GM19452 (cell line): Measurements from ENCODE around the gene ADAM17.
"Not testable (repeated sequence)": the region's sequence is repeated elsewhere in the genome, so short reads cannot be mapped to it uniquely, and the experiment has no call there.

ENCODE experiments used
- ATAC-seq: cut with Tn5 transposase; IDR thresholded peaks from one replicate; pipeline ENCODE4 v1.9.1; 2021; ENCODE audit not compliant: unreplicated experiment

Gene ADAM17

GRCh38 chr2:9527995-9528787 is 27.4 kb downstream of the ADAM17 start:
- no peak for ATAC-seq

- no peak for ATAC-seq
These were observed 30.4 kb downstream of the ADAM17 start for GRCh38 chr2:9525266-9525665.

GRCh38 chr2:9524291-9524690 is 31.3 kb downstream of the ADAM17 start:
- no peak for ATAC-seq

- ATAC-seq: no peak
These were observed 36.4 kb downstream of the ADAM17 start for GRCh38 chr2:9519250-9519649.

- no peak for ATAC-seq
These were observed 36.9 kb downstream of the ADAM17 start for GRCh38 chr2:9518780-9519179.

- no peak for ATAC-seq
These were observed 37.5 kb downstream of the ADAM17 start for GRCh38 chr2:9518163-9518562.

GRCh38 chr2:9517118-9517782 is 38.4 kb downstream of the ADAM17 start:
- ATAC-seq: no peak

- ATAC-seq: not testable (repeated sequence)
These were observed 41.7 kb downstream of the ADAM17 start for GRCh38 chr2:9513946-9514345.

- ATAC-seq: no peak
These were observed 46.7 kb downstream of the ADAM17 start for GRCh38 chr2:9508931-9509330.

GRCh38 chr2:9498210-9498609 is 57.4 kb downstream of the ADAM17 start:
- ATAC-seq: no peak

GRCh38 chr2:9497017-9497416 is 58.6 kb downstream of the ADAM17 start:
- no peak for ATAC-seq

- no peak for ATAC-seq
These were observed 61.5 kb downstream of the ADAM17 start for GRCh38 chr2:9494081-9494480.

- ATAC-seq: no peak
These were observed 62.2 kb downstream of the ADAM17 start for GRCh38 chr2:9493478-9493877.

GRCh38 chr2:9492927-9493326 is 62.7 kb downstream of the ADAM17 start:
- ATAC-seq: no peak

GRCh38 chr2:9490789-9491188 is 64.8 kb downstream of the ADAM17 start:
- ATAC-seq: no peak

GRCh38 chr2:9488583-9489547 is 66.8 kb downstream of the ADAM17 start:
- ATAC-seq: no peak

GRCh38 chr2:9484533-9484932 is 71.1 kb downstream of the ADAM17 start:
- no peak for ATAC-seq

GRCh38 chr2:9483107-9483506 is 72.5 kb downstream of the ADAM17 start:
- no peak for ATAC-seq

- no peak for ATAC-seq
These were observed 75.5 kb downstream of the ADAM17 start for GRCh38 chr2:9480157-9480556.

GRCh38 chr2:9478526-9478925 is 77.1 kb downstream of the ADAM17 start:
- ATAC-seq: no peak

GRCh38 chr2:9477914-9478313 is 77.7 kb downstream of the ADAM17 start:
- no peak for ATAC-seq
